Hematopoietic multipotent progenitor cell treated with erythropoietin and hydrocortisone succinate and interleukin-3 and kit ligand, for 4 days (in vitro differentiated cells): ENCODE results near the gene GDPD2.

Source experiments
- DNase-seq: peaks from one replicate; pipeline ENCODE4 v3.0.0-alpha.2; 2015

Gene GDPD2

DNA sequence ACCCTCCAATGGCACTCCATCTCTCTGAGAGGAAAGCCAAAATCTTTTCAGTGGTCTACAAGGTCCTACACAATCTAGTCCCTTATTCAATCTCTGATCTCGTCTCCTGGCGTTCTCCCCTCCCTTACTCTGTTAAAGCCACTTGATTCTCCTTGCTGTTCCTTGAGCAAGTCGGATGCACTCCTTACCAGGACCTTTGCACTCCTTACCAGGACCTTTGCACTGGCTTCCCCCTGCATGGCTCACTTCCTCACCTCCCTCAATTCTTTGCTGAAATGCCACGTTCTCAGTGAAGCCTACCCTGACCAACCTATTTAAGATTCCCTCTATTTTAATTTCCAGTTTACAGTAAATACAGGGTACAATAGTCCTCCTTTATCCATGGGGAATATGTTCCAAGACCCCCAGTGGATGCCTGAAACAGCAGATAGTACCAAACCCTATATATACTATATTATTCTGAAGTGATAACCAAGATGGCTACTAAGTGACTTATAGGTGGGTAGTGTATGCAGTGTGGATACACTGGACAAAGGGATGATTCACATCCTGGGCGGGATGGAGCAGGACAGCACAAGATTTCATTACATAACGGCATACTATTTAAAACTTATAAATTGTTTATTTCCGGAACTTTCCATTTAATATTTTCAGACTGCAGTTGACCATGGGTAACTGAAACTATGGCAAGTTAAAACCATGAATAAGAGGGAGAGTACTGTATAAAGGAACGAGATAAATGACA is 15.0 kb downstream of the GDPD2 start:
- no peak for DNase-seq

- DNase-seq = peak; percentile 73
Observed at GRCh38 chrX:70439016-70439415, 15.9 kb downstream of the GDPD2 start.

- no peak for DNase-seq
Observed at GRCh38 chrX:70442224-70442623, 19.1 kb downstream of the GDPD2 start.

DNA sequence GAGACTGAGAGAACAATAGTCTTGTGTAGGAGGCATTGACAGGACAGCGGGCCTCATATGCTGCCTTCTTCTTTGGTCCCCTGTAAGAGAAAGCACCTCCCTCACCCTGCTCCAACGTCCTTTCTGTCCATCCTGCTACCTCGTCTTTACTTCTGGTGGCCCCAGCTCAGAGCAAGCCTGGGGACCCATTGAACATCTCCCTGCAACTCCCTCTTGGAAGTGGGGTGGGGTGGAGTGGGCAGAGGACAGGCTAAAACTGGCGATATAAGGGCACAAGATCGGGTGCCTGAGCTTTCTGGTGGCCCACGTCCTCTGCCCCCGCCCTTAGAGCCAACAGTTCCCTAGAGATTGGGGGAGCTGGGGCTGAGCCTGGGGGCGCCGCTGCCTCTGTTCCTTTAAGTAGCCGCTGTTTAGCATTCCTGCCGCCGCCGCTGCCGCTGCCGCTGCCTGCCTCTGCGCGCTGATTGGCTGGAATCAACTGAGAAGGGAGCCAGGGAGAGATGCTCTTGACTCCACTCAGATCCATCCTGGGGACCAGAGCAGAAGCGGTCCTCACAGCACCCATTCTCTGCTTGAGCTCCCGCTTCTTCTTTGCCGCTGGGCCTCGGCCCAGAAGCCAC is 21.3 kb downstream of the GDPD2 start, which contains the start of gene DLG3:
DLG3 (plus strand) TSS at position 510 of the 620 bp plus-strand sequence. CDS start 367 bp downstream, outside the sequence.
- DNase-seq = peak; percentile 18

GRCh38 chrX:70444946-70445656 is 22.0 kb downstream of the GDPD2 start:
- DNase-seq = no peak

- no peak for DNase-seq
Observed at GRCh38 chrX:70445951-70446350, 22.8 kb downstream of the GDPD2 start.

- DNase-seq = no peak
Observed at GRCh38 chrX:70446380-70447350, 23.6 kb downstream of the GDPD2 start.

- DNase-seq = no peak
Observed at GRCh38 chrX:70449457-70449966, 26.4 kb downstream of the GDPD2 start.

DNA sequence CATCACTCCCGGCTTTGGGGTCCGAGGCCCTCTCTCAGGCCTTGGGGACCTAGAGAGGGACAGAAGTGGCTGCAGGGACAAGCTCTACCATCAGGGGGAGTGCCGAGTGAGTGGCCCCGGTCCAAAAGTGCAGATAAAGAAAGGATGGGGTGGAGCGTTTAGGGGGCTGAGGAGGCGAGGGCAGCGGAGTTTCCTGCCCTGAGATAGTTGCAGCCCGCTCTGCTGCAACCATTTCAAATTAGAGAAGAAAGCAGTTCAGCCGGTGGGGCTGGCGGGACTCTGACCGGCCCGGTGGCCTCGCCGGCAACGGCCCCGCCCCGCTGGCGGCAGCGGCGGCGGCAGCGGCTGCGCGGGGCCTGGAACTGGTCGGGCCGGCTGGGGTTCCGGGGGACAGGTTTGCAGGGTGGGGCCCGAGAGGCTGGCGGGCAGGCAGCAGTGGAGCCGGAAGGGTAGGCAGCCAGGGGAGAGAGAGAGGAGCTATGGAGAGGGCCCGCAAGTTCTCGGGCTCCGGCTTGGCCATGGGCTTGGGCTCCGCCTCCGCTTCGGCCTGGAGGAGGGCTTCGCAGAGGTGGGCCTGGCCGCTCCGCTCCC is 29.1 kb downstream of the GDPD2 start:
- peak; percentile 78 for DNase-seq

DNA sequence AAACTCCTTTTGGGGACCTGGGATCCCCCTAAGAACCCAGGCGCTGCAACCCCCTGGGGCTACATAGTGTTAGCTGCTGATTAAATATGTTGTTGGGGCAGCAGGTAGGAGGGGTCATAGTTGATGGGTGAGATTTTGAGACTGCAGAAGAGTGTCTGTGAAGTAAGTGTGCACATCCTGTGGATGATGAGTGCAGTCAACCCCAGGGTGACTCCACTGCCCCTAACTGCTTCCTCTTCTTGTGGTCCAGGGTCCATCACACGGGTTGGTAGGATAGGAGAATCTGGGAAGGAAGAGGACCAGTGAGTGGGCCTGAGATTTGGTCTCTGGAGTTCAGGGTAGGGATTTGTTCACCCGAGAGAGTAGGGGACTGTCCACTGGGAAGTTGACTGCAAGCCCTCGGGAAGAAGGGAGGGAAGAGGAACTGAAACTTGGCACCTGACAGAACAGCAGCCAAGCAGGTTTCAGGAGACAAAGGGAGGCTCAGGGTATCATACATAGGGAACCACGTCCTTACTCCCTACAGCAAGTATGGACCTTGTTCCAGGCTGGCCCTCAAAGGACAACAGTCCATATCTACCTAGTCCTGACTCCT is 30.0 kb downstream of the GDPD2 start:
- no peak for DNase-seq

- peak; percentile 76 for DNase-seq
Observed at GRCh38 chrX:70454441-70455365, 31.6 kb downstream of the GDPD2 start.

DNA sequence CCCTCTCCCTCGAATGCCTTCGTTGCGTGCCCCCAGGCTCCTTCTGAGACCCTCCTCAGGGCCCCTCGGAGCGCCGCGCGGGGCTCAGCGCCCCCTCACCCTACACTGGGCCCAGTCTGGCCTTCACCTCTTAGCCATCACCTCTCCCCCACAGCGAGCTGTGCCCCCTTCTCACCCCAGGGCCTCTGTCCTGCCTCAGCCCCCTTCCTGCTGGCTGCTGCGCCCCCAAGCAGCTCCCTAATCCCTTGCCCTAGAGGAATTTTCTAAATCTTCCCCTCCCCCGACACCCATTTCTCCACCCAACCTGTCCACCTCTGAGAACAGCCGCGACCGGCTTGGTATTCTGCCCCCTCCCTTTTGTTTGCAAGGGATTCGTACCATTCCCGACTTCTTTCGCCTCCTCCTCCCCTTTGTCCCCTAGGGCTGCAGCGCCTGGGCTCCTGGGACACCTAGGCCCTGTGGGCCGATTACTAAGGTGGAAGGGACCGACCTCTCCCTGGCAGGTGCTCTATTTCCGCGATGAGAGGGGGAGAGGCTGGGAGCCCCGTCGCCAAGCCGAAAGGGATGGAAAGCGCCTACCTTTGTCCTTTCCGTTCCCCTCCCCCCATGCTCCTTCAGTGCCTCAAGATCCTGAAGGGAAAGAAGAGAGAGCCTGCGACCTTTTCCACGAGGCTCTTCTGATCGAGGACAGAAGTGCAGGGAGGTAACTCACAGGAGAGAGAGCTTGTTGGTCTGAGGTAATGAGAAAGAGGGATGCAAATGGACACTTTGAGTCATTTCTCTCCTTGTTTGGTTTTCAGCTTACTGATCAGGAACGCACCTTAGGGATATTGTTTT is 32.5 kb downstream of the GDPD2 start:
- DNase-seq = no peak

GRCh38 chrX:70456256-70456655 is 33.1 kb downstream of the GDPD2 start:
- no peak for DNase-seq

DNA sequence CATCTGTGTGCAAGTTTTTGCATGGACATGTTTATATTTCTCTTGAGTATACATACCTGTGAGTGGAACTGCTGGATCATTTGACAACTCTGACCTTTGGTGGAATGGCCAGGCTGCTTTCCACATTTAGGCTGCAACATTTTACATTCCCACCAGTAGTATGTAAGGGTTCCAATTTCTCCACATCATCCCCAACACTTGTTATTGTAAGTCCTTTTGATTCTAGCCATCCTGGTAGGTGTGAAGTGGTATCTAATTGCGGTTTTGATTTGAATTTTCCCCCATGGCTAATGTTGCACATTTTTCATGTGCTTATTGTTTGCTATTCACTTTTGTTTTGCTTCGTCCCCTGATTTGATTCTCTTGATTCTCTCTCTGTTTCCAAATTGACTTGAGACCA is 37.9 kb downstream of the GDPD2 start:
- DNase-seq = no peak

- no peak for DNase-seq
Observed at GRCh38 chrX:70464051-70464450, 40.9 kb downstream of the GDPD2 start.

- DNase-seq = no peak
Observed at GRCh38 chrX:70466968-70467367, 43.9 kb downstream of the GDPD2 start.

- DNase-seq = no peak
Observed at GRCh38 chrX:70468709-70469108, 45.6 kb downstream of the GDPD2 start.

DNA sequence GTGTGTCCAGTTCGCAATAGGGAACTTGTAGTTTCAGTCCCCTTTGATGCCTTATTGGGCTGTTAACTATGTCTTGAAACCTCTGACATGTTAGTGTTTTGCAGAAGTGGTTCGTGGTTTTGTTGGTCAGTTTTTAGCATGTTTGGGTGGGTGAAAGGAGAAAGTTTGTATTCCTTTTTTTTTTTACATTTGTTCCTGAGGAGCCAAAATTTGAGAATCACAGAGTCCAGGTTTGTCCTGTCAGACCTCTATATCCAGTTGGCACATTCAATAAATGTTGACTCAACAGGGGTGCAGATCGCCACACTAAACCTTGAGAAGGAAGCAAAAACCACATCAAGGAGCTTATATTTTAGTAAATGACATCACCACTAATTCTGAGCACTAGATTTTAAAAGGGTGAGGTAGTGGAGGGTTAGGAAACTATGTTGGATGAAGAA is 47.8 kb downstream of the GDPD2 start:
- DNase-seq = peak; percentile 40

DNA sequence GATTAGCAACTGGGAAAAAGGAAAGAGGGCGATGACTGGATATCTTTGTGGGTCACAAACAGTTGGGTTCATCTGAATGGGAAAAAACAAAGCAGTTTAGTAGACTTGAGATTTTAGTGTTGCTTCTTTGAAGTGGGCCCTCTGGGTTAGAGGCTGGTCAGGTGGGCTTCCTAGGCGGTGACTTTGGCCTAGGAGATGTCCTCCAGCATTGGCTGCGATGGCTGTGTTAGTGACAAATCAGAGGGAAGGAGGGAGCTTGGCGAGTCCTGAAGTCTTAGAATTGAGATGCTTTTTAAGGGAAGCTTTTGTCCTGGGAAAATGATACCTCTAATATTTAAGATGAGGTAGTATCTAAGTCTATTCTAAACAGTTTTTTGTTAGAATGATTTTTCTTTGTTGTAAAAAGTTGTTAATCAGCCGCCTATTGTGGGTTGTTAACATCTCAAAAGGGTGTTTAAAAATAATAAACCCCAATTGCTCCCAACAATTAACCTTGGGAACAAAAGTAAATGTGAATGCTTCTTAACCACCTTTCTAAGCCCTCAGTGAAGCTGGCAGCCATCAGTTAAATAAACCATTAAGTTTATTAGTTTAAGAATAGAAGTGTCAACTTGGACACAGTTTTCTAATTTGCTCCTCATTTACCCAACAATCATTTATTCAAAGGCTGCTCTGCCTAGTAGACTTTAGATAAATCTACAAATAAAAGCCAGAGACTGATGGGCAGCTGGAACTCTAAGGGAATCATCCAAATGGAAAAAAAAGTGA is 53.2 kb downstream of the GDPD2 start:
- no peak for DNase-seq
